Central memory CD4-positive, alpha-beta T cell (primary cell): ENCODE data around the gene SUCLA2.
"Not testable (repeated sequence)": the region's sequence is repeated elsewhere in the genome, so short reads cannot be mapped to it uniquely, and the experiment has no call there.

Experiments used
- DNase-seq: peaks from one replicate; pipeline ENCODE4 v3.0.0; 2022

Gene SUCLA2

GRCh38 chr13:47990920-47991466 is 10.1 kb downstream of the SUCLA2 start:
- DNase-seq = no peak

- no peak for DNase-seq
Measured at GRCh38 chr13:47990427-47990826, 10.6 kb downstream of the SUCLA2 start.

GRCh38 chr13:47983070-47983469 is 18.0 kb downstream of the SUCLA2 start:
- DNase-seq = no peak

- DNase-seq = no peak
Measured at GRCh38 chr13:47976325-47976724, 24.7 kb downstream of the SUCLA2 start.

- DNase-seq = no peak
Measured at GRCh38 chr13:47964863-47965262, 36.2 kb downstream of the SUCLA2 start.

- no peak for DNase-seq
Measured at GRCh38 chr13:47962237-47962636, 38.8 kb downstream of the SUCLA2 start.

- DNase-seq = no peak
Measured at GRCh38 chr13:47959468-47960247, 41.4 kb downstream of the SUCLA2 start.

- no peak for DNase-seq
Measured at GRCh38 chr13:47957073-47957472, 44.0 kb downstream of the SUCLA2 start.

GRCh38 chr13:47955836-47956235 is 45.2 kb downstream of the SUCLA2 start:
- no peak for DNase-seq

GRCh38 chr13:47949799-47950198 is 51.3 kb downstream of the SUCLA2 start:
- no peak for DNase-seq

- no peak for DNase-seq
Measured at GRCh38 chr13:47945738-47946137, 55.3 kb downstream of the SUCLA2 start.

GRCh38 chr13:47945146-47945545 is 55.9 kb downstream of the SUCLA2 start:
- not testable (repeated sequence) for DNase-seq

- DNase-seq = no peak
Measured at GRCh38 chr13:47934371-47934770, 66.7 kb downstream of the SUCLA2 start.

GRCh38 chr13:47932950-47933923 is 67.8 kb downstream of the SUCLA2 start:
- no peak for DNase-seq

- no peak for DNase-seq
Measured at GRCh38 chr13:47930649-47931165, 70.4 kb downstream of the SUCLA2 start.

- no peak for DNase-seq
Measured at GRCh38 chr13:47929156-47929555, 71.9 kb downstream of the SUCLA2 start.

- no peak for DNase-seq
Measured at GRCh38 chr13:47917022-47917574, 84.0 kb downstream of the SUCLA2 start.

GRCh38 chr13:47908197-47908902 is 92.7 kb downstream of the SUCLA2 start:
- DNase-seq = no peak

GRCh38 chr13:47904891-47905290 is 96.2 kb downstream of the SUCLA2 start:
- DNase-seq = no peak

- no peak for DNase-seq
Measured at GRCh38 chr13:47904241-47904640, 96.8 kb downstream of the SUCLA2 start.

GRCh38 chr13:47903836-47904235 is 97.2 kb downstream of the SUCLA2 start:
- no peak for DNase-seq

- DNase-seq = no peak
Measured at GRCh38 chr13:47901441-47901840, 99.6 kb downstream of the SUCLA2 start.
